GM18861 (cell line): ENCODE data around the gene WNT8A.

Source experiments
- ATAC-seq: cut with Tn5 transposase; IDR thresholded peaks from one replicate; pipeline ENCODE4 v1.9.1; 2021; ENCODE audit not compliant: unreplicated experiment

WNT8A gene

DNA sequence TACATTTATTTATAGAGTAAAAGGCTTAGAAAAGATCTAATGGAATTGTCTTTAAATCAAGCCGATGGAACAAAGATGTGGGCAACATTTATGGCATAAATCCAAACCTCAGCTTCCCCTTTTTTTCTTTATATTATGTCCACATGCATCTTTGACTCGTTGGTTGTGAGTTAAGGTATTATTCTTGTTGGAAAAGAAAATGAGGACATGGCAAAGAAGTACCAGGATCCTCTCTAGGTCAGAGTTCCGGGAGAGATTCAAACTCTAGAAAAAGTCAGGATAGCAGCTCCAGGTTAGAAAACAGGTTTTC is 55.9 kb downstream of the WNT8A start:
- ATAC-seq: no peak

DNA sequence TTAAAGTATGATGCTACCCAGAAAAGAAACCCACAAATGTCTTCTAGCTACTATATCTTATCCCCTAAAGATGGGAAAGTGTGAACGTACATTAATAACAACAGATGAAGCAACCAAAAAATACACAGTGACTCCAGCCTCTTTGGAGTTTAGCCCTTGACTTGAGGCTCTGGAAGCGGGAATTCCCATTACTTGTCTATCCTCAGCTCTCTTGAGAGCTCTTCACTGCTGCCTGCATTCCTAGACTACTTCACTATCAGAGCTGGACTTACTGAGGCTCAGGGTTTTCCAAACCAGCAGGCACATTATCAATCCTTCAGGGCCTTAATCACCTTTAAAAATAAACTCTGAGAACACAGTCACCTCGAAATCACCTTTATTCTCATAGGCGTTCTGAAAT is 56.4 kb downstream of the WNT8A start:
- no peak for ATAC-seq
